Astrocyte (in vitro differentiated cells and primary cell): ENCODE measurements around the gene KIF1A. TPM values are rescaled to one million over a fixed set of nuclear protein-coding genes. Genes with fewer than 3 reads are reported as not detected.

ENCODE experiments used
- DNase-seq: peaks from one replicate; pipeline ENCODE4 v3.0.0-alpha.2; 2010; ENCODE audit warnings: low read depth
- FAIRE-seq: peaks from 2 replicates; lab custom pipeline; 2011; peaks lifted over from hg19 to GRCh38; lab: Jason Lieb, UNC
- H2AFZ ChIP-seq: 2 replicates; pipeline ENCODE4 v1.6.0; 2012; ENCODE audit warnings: low read depth, low read length, inconsistent platforms
- H3K27ac ChIP-seq: 2 replicates; pipeline ENCODE4 v1.5.1; 2011; ENCODE audit warnings: low read depth, low read length, inconsistent platforms
- H3K27me3 ChIP-seq: 2 replicates; pipeline ENCODE4 v1.6.0; 2011; ENCODE audit warnings: low read length, inconsistent platforms; ENCODE audit not compliant: insufficient read depth
- H3K36me3 ChIP-seq: 2 replicates; pipeline ENCODE4 v1.5.1; 2011; ENCODE audit warnings: low read length, inconsistent platforms; ENCODE audit not compliant: insufficient read depth
- H3K4me1 ChIP-seq: 2 replicates; pipeline ENCODE4 v1.5.1; 2011; ENCODE audit warnings: low read length, inconsistent platforms; ENCODE audit not compliant: insufficient read depth
- H3K4me2 ChIP-seq: 2 replicates; pipeline ENCODE4 v1.6.0; 2012; ENCODE audit warnings: low read length, inconsistent platforms
- H3K4me3 ChIP-seq: 2 replicates; pipeline ENCODE4 v1.5.1; 2011; ENCODE audit warnings: low read depth, mild to moderate bottlenecking, low read length, inconsistent platforms; ENCODE audit not compliant: insufficient read depth
- H3K79me2 ChIP-seq: 2 replicates; pipeline ENCODE4 v1.6.0; 2012; ENCODE audit warnings: mild to moderate bottlenecking, low read length, inconsistent platforms; ENCODE audit not compliant: insufficient read depth
- H3K9ac ChIP-seq: 2 replicates; pipeline ENCODE4 v1.6.0; 2012; ENCODE audit warnings: mild to moderate bottlenecking, low read length, inconsistent platforms
- H3K9me3 ChIP-seq: 2 replicates; pipeline ENCODE4 v1.5.1; 2012; ENCODE audit warnings: low read depth, mild to moderate bottlenecking, low read length, inconsistent platforms; ENCODE audit not compliant: insufficient read depth
- H4K20me1 ChIP-seq: 2 replicates; pipeline ENCODE4 v1.6.0; 2012; ENCODE audit warnings: low read length, inconsistent platforms; ENCODE audit not compliant: insufficient read depth
- H3K27ac Mint-ChIP-seq: one replicate; pipeline ENCODE4 v1.8.0; 2021; ENCODE audit warnings: mild to moderate bottlenecking, mixed read lengths; ENCODE audit not compliant: unreplicated experiment
- H3K27me3 Mint-ChIP-seq: one replicate; pipeline ENCODE4 v1.8.0; 2021; ENCODE audit warnings: low read depth, mixed read lengths; ENCODE audit not compliant: unreplicated experiment
- H3K36me3 Mint-ChIP-seq: one replicate; pipeline ENCODE4 v1.8.0; 2021; ENCODE audit warnings: low read depth, mixed read lengths; ENCODE audit not compliant: unreplicated experiment
- H3K4me1 Mint-ChIP-seq: one replicate; pipeline ENCODE4 v1.8.0; 2021; ENCODE audit warnings: low read depth, mixed read lengths; ENCODE audit not compliant: unreplicated experiment
- H3K4me3 Mint-ChIP-seq: one replicate; pipeline ENCODE4 v1.8.0; 2021; ENCODE audit warnings: mild to moderate bottlenecking, moderate library complexity, mixed read lengths; ENCODE audit not compliant: unreplicated experiment
- H3K9me3 Mint-ChIP-seq: one replicate; pipeline ENCODE4 v1.8.0; 2021; ENCODE audit warnings: mild to moderate bottlenecking, mixed read lengths; ENCODE audit not compliant: unreplicated experiment
- CTCF ChIP-seq: IDR thresholded peaks from 2 replicates; pipeline ENCODE4 v1.5.1; 2011; ENCODE audit warnings: low read depth, mild to moderate bottlenecking, inconsistent platforms, low read length, moderate library complexity; ENCODE audit not compliant: insufficient read depth
- EZH2 ChIP-seq: IDR thresholded peaks from 2 replicates; pipeline ENCODE4 v1.6.1; 2012; ENCODE audit warnings: mild to moderate bottlenecking, low read length, inconsistent platforms; ENCODE audit not compliant: insufficient read depth
- total RNA-seq: library from RNA; stranded (reverse); gene quantifications from 2 replicates; pipeline ENCODE4 v1.2.1, GENCODE V29; 2021

KIF1A gene
- total RNA-seq, 1 donor from 2014 or later = 51.2 TPM

- H3K36me3 ChIP-seq = no peaks in the 10 kb centered on the region
- DNase-seq = no peak
- H3K9me3 Mint-ChIP-seq = no peaks in the 10 kb centered on the region
- H3K9me3 ChIP-seq = no peaks in the 10 kb centered on the region
- H3K27ac Mint-ChIP-seq = no peak overlapping the region
- peaks cover 6% of the 10 kb centered on the region for H3K4me1 Mint-ChIP-seq
- H4K20me1 ChIP-seq = no peaks in the 10 kb centered on the region
- H3K27me3 Mint-ChIP-seq = peaks cover 25% of the 10 kb centered on the region
- no peak overlapping the region for H3K4me2 ChIP-seq
- H3K4me3 Mint-ChIP-seq = no peak overlapping the region
- no peaks in the 10 kb centered on the region for H3K36me3 Mint-ChIP-seq
- no peaks in the 10 kb centered on the region for H3K79me2 ChIP-seq
- H3K9ac ChIP-seq = no peak overlapping the region
- no peak for FAIRE-seq
- H2AFZ ChIP-seq = no peak overlapping the region
- H3K27me3 ChIP-seq = peaks cover 5% of the 10 kb centered on the region
- no peaks in the 10 kb centered on the region for H3K4me1 ChIP-seq
- TF ChIP-seq EZH2 = no peak
- no peak for TF ChIP-seq CTCF
- no peak overlapping the region for H3K27ac ChIP-seq
- H3K4me3 ChIP-seq = no peak overlapping the region
These were observed 27.2 kb downstream of the KIF1A start for GRCh38 chr2:240792629-240793312.

- Mint-ChIP-seq H3K9me3 (no peaks in the 10 kb centered on the region), H3K27ac (no peak overlapping the region), H3K4me3 (no peak overlapping the region), H3K27me3 (peaks cover 18% of the 10 kb centered on the region), H3K4me1 (peaks cover 6% of the 10 kb centered on the region), H3K36me3 (no peaks in the 10 kb centered on the region)
- Histone ChIP-seq H3K9me3 (no peaks in the 10 kb centered on the region), H3K79me2 (no peaks in the 10 kb centered on the region), H3K4me2 (no peak overlapping the region), H3K9ac (no peak overlapping the region), H4K20me1 (no peaks in the 10 kb centered on the region), H3K36me3 (no peaks in the 10 kb centered on the region), H3K27me3 (no peaks in the 10 kb centered on the region), H3K4me3 (no peak overlapping the region), H2AFZ (no peak overlapping the region), H3K27ac (no peak overlapping the region), H3K4me1 (no peaks in the 10 kb centered on the region)
- FAIRE-seq (no peak), DNase-seq (no peak)
- TF ChIP-seq CTCF = no peak
- TF ChIP-seq EZH2 = no peak
These were observed 28.0 kb downstream of the KIF1A start for GRCh38 chr2:240791821-240792628.
